Measurements from ENCODE around the gene WDR91.
A peak's percentile ranks its signal among the peaks of the same experiment; 100 is the strongest.
"Not testable (repeated sequence)": the region's sequence is repeated elsewhere in the genome, so short reads cannot be mapped to it uniquely, and the experiment has no call there.

WDR91 gene

DNA sequence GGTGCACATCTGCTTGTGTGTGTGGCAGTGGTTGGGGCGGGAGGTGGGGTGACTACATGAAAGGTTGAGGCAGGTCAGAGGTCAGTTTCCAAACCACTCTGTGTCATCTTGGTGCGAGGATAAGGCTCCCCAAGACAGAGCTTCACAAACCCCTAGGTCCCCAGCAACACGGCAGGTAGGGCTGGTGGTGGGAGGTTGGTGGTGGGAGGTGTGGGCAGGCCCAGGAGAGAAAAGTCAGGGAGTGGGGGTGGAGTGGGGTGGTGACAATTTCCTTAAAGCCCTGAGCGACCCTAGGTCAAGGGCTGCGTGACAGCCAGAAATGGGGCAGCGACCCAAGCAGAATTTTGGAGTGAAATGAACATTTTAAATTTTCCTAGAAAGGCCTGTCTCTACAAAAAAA lies 20.8 kb upstream of the WDR91 start:
- no peak overlapping the region for H3K4me3 ChIP-seq (ENCODE audit: low read length)
- no peaks in the 10 kb centered on the region for H3K9me3 ChIP-seq (ENCODE audit: control insufficient read depth, low read length)
- no peaks in the 10 kb centered on the region for H3K4me1 ChIP-seq (ENCODE audit: control insufficient read depth, insufficient read depth, low read length)
- no peak overlapping the region for H3K9ac ChIP-seq (ENCODE audit: low read length)
- peaks cover 4% of the 10 kb centered on the region for H3K27me3 ChIP-seq (replicated peaks; ENCODE audit: control insufficient read depth, insufficient read depth, low read length)
- DNase-seq (ENCODE audit: low read depth): no peak
- H3K36me3 ChIP-seq (ENCODE audit: control insufficient read depth, insufficient read depth, low read length, severe bottlenecking): no peaks in the 10 kb centered on the region

DNA sequence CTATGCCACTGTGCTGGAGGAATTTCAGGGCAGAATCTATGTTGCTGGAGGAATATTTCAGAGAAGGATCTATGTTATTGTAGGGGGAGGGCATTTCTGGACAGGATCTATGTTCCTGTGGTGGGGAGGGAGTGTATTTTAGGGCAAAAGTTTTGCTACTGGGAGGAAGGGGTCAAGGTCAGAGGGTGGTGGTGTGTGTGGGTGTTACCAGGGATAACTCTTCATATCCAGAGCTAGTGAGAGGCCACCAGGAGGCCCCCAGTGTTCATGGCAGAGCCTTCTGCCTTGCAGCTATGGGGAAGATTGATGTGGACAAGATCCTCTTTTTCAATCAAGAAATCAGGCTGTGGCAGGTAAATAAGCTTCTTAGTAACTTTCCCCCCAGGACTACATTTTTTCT lies 20.4 kb upstream of the WDR91 start:
- Histone ChIP-seq H3K4me3 (ENCODE audit: low read length) (no peak overlapping the region), H3K4me1 (ENCODE audit: control insufficient read depth, insufficient read depth, low read length) (no peaks in the 10 kb centered on the region), H3K36me3 (ENCODE audit: control insufficient read depth, insufficient read depth, low read length, severe bottlenecking) (no peaks in the 10 kb centered on the region), H3K27me3 (replicated peaks; ENCODE audit: control insufficient read depth, insufficient read depth, low read length) (peaks cover 4% of the 10 kb centered on the region), H3K9ac (ENCODE audit: low read length) (no peak overlapping the region), H3K9me3 (ENCODE audit: control insufficient read depth, low read length) (no peaks in the 10 kb centered on the region)
- DNase-seq (ENCODE audit: low read depth): no peak

DNA sequence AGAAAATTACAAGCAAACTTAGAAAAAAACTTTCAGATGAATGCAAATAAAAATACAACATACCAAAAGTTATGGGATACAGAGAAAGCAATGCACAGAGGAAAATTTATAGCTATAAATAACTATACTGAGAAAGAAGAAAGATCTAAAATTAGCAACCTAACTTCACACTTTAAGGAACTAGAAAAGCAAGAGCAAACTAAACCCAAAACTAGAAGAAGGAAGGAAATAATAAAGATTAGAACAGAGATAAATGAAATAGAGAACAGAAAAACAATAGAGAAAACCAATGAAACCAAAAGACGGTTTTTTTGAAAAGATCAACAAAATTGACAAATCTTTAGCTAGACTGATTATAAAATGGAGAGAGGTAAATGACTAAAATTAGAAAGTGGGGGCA lies 12.7 kb upstream of the WDR91 start:
- Histone ChIP-seq H3K4me3 (ENCODE audit: low read length) (no peak overlapping the region), H3K9me3 (ENCODE audit: control insufficient read depth, low read length) (peaks cover 6% of the 10 kb centered on the region), H3K36me3 (ENCODE audit: control insufficient read depth, insufficient read depth, low read length, severe bottlenecking) (no peaks in the 10 kb centered on the region), H3K9ac (ENCODE audit: low read length) (no peak overlapping the region), H3K27me3 (replicated peaks; ENCODE audit: control insufficient read depth, insufficient read depth, low read length) (no peaks in the 10 kb centered on the region), H3K4me1 (ENCODE audit: control insufficient read depth, insufficient read depth, low read length) (no peaks in the 10 kb centered on the region)
- no peak for DNase-seq (ENCODE audit: low read depth)

DNA sequence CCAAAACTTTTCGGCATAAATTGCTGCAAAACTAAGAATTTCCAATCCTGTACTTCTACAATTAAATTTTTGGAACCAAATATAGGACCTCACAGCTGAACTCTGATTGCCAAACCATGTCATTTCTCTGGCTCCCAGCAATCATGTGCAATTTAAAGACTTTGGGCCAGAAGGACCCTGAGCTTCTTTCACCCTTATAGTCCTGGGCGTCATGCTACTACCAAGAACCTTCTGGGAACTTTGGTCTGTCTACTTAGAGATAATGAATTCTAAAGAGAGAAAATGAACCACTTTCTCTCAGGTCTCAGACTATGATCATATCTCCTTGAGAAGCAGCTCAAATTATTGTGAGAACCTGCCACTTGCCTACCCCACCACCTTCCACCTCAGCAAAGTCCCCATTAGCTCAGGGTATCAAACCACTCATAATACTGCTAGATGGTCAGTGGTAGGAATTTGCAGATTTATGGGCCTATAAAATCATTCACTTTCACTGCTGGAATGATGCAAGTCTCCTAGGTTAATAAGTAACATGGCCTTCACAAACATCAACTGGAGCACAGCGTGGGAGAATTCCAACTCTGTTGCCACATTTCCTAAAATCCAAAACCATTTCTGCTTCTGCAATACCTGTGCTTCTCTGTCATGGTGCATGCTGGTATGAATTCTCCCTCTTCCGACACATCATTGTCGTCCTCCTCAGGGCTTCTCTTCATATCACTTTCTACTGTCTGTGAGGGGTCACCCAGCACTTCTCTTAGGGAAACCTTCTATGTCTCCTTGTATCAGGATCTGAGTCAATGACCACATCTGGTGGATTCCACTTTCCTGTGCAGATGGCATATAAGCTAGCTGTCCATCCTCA lies 6.6 kb upstream of the WDR91 start:
- Histone ChIP-seq H3K4me1 (ENCODE audit: control insufficient read depth, insufficient read depth, low read length) (no peaks in the 10 kb centered on the region), H3K9me3 (ENCODE audit: control insufficient read depth, low read length) (no peaks in the 10 kb centered on the region), H3K27me3 (replicated peaks; ENCODE audit: control insufficient read depth, insufficient read depth, low read length) (no peaks in the 10 kb centered on the region), H3K9ac (ENCODE audit: low read length) (no peak overlapping the region), H3K4me3 (ENCODE audit: low read length) (no peak overlapping the region), H3K36me3 (ENCODE audit: control insufficient read depth, insufficient read depth, low read length, severe bottlenecking) (no peaks in the 10 kb centered on the region)
- no peak for DNase-seq (ENCODE audit: low read depth)

DNA sequence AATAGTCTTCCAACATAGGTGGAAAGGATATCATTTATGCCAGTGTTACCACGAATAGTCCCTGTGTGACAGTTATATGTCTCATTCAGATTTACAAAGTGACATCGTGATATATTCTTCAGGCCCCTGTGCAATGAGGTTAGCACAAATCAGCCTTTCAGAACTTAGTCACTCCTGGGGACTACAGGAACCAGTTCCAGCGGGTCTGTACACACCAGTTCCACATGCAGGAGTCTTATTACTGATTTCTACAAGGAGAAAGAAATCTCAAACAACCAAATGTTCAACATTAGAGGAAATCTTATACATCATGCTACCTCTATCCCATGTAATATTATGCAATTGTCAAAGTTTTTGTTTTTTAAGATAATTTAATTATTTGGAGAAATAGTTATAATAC lies 4.4 kb upstream of the WDR91 start:
- no peak overlapping the region for H3K9ac ChIP-seq (ENCODE audit: low read length)
- no peaks in the 10 kb centered on the region for H3K27me3 ChIP-seq (replicated peaks; ENCODE audit: control insufficient read depth, insufficient read depth, low read length)
- no peaks in the 10 kb centered on the region for H3K36me3 ChIP-seq (ENCODE audit: control insufficient read depth, insufficient read depth, low read length, severe bottlenecking)
- no peak overlapping the region for H3K4me3 ChIP-seq (ENCODE audit: low read length)
- no peaks in the 10 kb centered on the region for H3K9me3 ChIP-seq (ENCODE audit: control insufficient read depth, low read length)
- no peak for DNase-seq (ENCODE audit: low read depth)
- H3K4me1 ChIP-seq (ENCODE audit: control insufficient read depth, insufficient read depth, low read length): peaks cover under 1% of the 10 kb centered on the region

DNA sequence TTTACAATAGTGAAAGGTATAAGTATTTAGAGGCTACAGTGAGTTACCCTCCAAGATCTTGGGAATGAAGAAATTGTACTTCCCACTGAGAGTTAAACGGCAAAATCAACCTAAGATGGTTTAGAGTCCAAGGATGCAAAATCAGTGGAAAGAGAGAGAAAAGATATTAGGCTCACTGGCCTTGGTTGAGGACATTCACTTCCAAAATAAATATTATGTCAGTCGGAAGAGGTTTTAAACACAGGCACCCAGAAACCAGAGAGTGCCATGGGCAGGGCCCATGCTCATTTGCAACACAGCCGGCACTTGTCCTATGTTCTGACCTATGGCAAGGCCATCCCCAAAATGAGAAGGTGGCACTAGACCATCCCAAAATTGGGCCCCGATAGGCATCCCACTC lies 3.9 kb upstream of the WDR91 start:
- Histone ChIP-seq H3K27me3 (replicated peaks; ENCODE audit: control insufficient read depth, insufficient read depth, low read length) (no peaks in the 10 kb centered on the region), H3K9ac (ENCODE audit: low read length) (no peak overlapping the region), H3K4me1 (ENCODE audit: control insufficient read depth, insufficient read depth, low read length) (peaks cover 6% of the 10 kb centered on the region), H3K9me3 (ENCODE audit: control insufficient read depth, low read length) (no peaks in the 10 kb centered on the region), H3K36me3 (ENCODE audit: control insufficient read depth, insufficient read depth, low read length, severe bottlenecking) (no peaks in the 10 kb centered on the region), H3K4me3 (ENCODE audit: low read length) (no peak overlapping the region)
- no peak for DNase-seq (ENCODE audit: low read depth)

DNA sequence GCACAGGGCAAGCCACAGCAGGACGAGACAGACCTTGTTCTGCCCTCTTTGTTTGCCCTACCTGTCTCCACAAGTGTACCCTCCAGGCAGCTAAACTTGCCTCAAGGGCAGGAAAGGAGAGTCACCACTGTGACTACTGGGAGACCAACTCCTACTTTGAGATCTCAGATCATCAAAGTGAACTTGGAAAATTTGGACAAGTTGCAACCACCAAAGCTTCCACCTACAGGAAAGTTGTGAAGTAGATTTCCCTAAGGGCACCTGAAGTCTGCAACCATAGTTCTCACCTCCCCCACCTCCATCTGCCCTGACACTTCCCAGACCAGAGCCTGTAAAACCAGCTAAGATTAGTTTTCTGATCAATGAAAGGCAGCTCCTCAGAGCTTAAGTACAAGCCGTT lies 2.5 kb upstream of the WDR91 start:
- no peak overlapping the region for H3K4me3 ChIP-seq (ENCODE audit: low read length)

DNA sequence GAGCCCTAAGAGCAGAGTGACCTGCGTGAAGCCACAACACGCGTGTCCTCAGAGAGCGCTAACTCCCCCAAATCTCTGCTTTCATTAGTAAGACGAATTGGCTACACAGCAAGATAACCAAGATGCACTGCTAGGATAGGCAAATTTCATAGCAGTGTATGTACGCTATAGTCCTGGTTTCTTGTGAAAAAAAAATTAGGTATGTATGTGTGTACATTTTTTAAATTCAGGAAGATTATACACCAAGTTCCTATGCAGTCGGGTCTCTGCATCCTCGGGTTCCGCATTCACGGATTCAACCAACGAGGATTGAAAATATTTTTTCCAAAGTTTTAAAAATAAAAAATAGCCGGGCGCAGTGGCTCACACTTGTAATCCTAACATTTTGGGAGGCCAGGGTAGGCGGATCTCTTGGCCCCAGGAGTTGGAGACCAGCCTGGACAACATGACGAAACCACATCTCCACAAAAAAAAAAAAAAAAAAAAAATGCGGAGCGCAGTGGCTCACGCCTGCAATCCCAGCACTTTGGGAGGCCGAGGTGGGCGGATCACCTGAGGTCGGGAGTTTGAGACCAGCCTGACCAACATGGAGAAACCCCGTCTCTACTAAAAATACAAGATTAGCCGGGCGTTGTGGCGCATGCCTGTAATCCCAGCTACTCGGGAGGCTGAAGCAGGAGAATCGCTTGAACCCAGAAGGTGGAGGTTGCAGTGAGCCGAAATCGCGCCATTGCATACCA lies 790 bp upstream of the WDR91 start:
- H3K36me3 ChIP-seq (ENCODE audit: control insufficient read depth, insufficient read depth, low read length, severe bottlenecking); H3K9me3 ChIP-seq (ENCODE audit: control insufficient read depth, low read length); DNase-seq (ENCODE audit: low read depth); H3K27me3 ChIP-seq (replicated peaks; ENCODE audit: control insufficient read depth, insufficient read depth, low read length): not testable (repeated sequence)
- Histone ChIP-seq H3K4me3 (ENCODE audit: low read length) (peak overlapping the region; percentile 92), H3K4me1 (ENCODE audit: control insufficient read depth, insufficient read depth, low read length) (peaks cover 11% of the 10 kb centered on the region), H3K9ac (ENCODE audit: low read length) (peak overlapping the region; percentile 86)

More for the DNA sequence above, 2.5 kb upstream of the WDR91 start:
- Histone ChIP-seq H3K9ac (ENCODE audit: low read length) (no peak overlapping the region), H3K4me1 (ENCODE audit: control insufficient read depth, insufficient read depth, low read length) (peaks cover 11% of the 10 kb centered on the region), H3K36me3 (ENCODE audit: control insufficient read depth, insufficient read depth, low read length, severe bottlenecking) (no peaks in the 10 kb centered on the region), H3K9me3 (ENCODE audit: control insufficient read depth, low read length) (no peaks in the 10 kb centered on the region), H3K27me3 (replicated peaks; ENCODE audit: control insufficient read depth, insufficient read depth, low read length) (no peaks in the 10 kb centered on the region)
- no peak for DNase-seq (ENCODE audit: low read depth)

DNA sequence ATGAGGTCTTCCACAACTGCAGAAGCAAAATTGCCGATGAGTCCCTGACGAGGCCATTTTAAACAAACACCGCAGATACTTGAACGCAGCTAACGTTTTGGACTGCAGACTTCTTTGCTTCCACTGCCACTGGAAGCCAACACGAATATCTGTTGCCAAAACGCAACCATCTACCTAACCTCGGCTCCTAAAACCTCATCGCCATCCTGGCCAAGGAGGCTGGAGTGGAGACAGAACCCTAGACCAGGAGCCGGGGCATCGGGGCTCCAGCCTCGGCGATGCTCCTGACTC lies 493 bp downstream of the WDR91 start:
- no peaks in the 10 kb centered on the region for H3K36me3 ChIP-seq (ENCODE audit: control insufficient read depth, insufficient read depth, low read length, severe bottlenecking)
- H3K9me3 ChIP-seq (ENCODE audit: control insufficient read depth, low read length): no peaks in the 10 kb centered on the region
- DNase-seq (ENCODE audit: low read depth): no peak
- no peaks in the 10 kb centered on the region for H3K27me3 ChIP-seq (replicated peaks; ENCODE audit: control insufficient read depth, insufficient read depth, low read length)
- peak overlapping the region; percentile 90 for H3K9ac ChIP-seq (ENCODE audit: low read length)
- H3K4me1 ChIP-seq (ENCODE audit: control insufficient read depth, insufficient read depth, low read length): peaks cover 11% of the 10 kb centered on the region
- H3K4me3 ChIP-seq (ENCODE audit: low read length): peak overlapping the region; percentile 98

DNA sequence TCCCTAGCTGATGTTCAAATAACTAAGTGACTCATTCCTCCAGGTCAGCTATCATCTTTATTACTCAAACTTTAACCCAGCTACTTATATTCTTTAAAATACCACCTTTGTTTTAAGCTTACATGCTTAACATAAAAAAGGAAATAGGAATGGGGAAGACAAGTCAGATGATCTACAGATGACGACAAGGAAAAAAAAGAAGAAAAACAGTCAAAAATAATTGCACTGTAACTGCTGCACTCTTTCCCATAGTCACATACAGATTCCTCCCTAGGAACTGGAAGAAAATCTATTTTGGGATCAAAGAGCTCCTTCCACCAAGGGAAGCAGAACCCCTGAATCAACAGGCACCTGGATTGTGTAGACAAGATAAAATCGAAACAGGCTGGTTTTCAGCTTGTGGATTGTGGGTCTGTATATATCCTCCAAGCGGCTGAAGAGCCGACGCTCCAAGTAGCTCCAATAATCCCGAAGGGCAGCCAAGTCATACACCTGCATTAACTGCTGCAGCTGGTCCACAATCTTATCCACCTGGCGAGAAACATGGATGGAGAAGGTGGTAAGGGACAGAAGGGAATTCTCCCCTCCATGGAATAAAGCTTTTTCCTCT lies 2.0 kb downstream of the WDR91 start:
- Histone ChIP-seq H3K36me3 (ENCODE audit: control insufficient read depth, insufficient read depth, low read length, severe bottlenecking) (peaks cover 2% of the 10 kb centered on the region), H3K4me3 (ENCODE audit: low read length) (no peak overlapping the region), H3K9ac (ENCODE audit: low read length) (no peak overlapping the region), H3K9me3 (ENCODE audit: control insufficient read depth, low read length) (no peaks in the 10 kb centered on the region), H3K4me1 (ENCODE audit: control insufficient read depth, insufficient read depth, low read length) (peaks cover 11% of the 10 kb centered on the region), H3K27me3 (replicated peaks; ENCODE audit: control insufficient read depth, insufficient read depth, low read length) (no peaks in the 10 kb centered on the region)
- DNase-seq (ENCODE audit: low read depth): no peak

DNA sequence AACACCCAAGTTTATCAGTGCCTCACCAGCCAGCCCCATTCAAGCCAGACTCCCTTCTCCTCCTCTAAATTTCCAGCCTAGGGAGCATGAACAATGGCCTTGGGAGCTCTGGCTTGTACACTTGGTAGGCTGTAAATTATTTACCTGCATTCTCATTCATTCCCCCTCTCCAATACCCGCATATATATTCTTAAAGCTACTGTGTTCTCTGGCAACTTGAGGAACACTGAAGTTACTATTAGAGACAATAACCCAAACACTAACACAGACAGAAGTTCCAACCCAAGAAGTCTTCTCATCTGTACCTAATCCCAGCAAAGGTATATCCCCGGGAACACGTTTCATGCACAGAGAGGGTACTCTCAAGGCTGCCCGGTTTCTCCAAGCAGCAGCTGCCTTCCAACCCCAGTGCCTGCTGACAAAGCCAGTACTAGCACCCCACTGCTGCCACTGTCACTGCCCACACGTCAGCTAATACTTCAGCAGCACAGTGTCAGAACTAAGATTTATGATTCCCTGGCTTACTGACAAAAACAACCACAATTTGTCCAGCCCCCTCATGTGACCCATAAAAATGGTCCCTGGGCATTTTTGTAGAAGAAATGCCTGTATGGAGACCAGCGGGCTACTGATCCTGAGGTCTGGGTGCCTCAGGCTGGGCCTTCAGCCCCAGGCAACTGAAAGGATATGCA lies 3.1 kb downstream of the WDR91 start:
- Histone ChIP-seq H3K9ac (ENCODE audit: low read length) (no peak overlapping the region), H3K27me3 (replicated peaks; ENCODE audit: control insufficient read depth, insufficient read depth, low read length) (no peaks in the 10 kb centered on the region), H3K9me3 (ENCODE audit: control insufficient read depth, low read length) (no peaks in the 10 kb centered on the region), H3K4me3 (ENCODE audit: low read length) (no peak overlapping the region), H3K4me1 (ENCODE audit: control insufficient read depth, insufficient read depth, low read length) (peaks cover 11% of the 10 kb centered on the region), H3K36me3 (ENCODE audit: control insufficient read depth, insufficient read depth, low read length, severe bottlenecking) (peaks cover 13% of the 10 kb centered on the region)
- no peak for DNase-seq (ENCODE audit: low read depth)
